ENCODE measurements around the gene TMC4. TPM values are rescaled to one million over a fixed set of nuclear protein-coding genes. Genes with fewer than 3 reads are reported as not detected.

TMC4 gene
- total RNA-seq, 1 donor = 0.27 TPM

GRCh38 chr19:54133957-54134590 is 38.9 kb downstream of the TMC4 start:
- no peak for TF ChIP-seq CTCF (IDR thresholded peaks at IDR 0.05; ENCODE audit: insufficient read depth, low read length)
- H3K4me3 ChIP-seq (ENCODE audit: low read depth, low read length) = no peak overlapping the region
- no peak for DNase-seq (ENCODE audit: low read depth)

GRCh38 chr19:54133312-54133956 is 39.5 kb downstream of the TMC4 start:
- no peak overlapping the region for H3K4me3 ChIP-seq (ENCODE audit: low read depth, low read length)
- no peak for TF ChIP-seq CTCF (IDR thresholded peaks at IDR 0.05; ENCODE audit: insufficient read depth, low read length)
- DNase-seq (ENCODE audit: low read depth) = no peak

GRCh38 chr19:54129617-54129996 is 43.4 kb downstream of the TMC4 start:
- no peak for TF ChIP-seq CTCF (IDR thresholded peaks at IDR 0.05; ENCODE audit: insufficient read depth, low read length)
- no peak overlapping the region for H3K4me3 ChIP-seq (ENCODE audit: low read depth, low read length)
- no peak for DNase-seq (ENCODE audit: low read depth)

- no peak for DNase-seq (ENCODE audit: low read depth)
- TF ChIP-seq CTCF (IDR thresholded peaks at IDR 0.05; ENCODE audit: insufficient read depth, low read length) = no peak
- H3K4me3 ChIP-seq (ENCODE audit: low read depth, low read length) = no peak overlapping the region
These were observed 44.0 kb downstream of the TMC4 start for GRCh38 chr19:54128796-54129616.

- no peak for TF ChIP-seq CTCF (IDR thresholded peaks at IDR 0.05; ENCODE audit: insufficient read depth, low read length)
- no peak for DNase-seq (ENCODE audit: low read depth)
These were observed 44.6 kb downstream of the TMC4 start for GRCh38 chr19:54128441-54128725.

GRCh38 chr19:54127688-54128440 is 45.1 kb downstream of the TMC4 start:
- no peak overlapping the region for H3K4me3 ChIP-seq (ENCODE audit: low read depth, low read length)
- DNase-seq (ENCODE audit: low read depth) = no peak
- TF ChIP-seq CTCF (IDR thresholded peaks at IDR 0.05; ENCODE audit: insufficient read depth, low read length) = no peak

More at GRCh38 chr19:54128441-54128725, 44.6 kb downstream of the TMC4 start:
- no peak overlapping the region for H3K4me3 ChIP-seq (ENCODE audit: low read depth, low read length)
